Measurements from ENCODE around the gene KIF12. TPM values are rescaled to one million over a fixed set of nuclear protein-coding genes. Genes with fewer than 3 reads are reported as not detected.

KIF12 gene
- total RNA-seq, 1 donor = not detected

DNA sequence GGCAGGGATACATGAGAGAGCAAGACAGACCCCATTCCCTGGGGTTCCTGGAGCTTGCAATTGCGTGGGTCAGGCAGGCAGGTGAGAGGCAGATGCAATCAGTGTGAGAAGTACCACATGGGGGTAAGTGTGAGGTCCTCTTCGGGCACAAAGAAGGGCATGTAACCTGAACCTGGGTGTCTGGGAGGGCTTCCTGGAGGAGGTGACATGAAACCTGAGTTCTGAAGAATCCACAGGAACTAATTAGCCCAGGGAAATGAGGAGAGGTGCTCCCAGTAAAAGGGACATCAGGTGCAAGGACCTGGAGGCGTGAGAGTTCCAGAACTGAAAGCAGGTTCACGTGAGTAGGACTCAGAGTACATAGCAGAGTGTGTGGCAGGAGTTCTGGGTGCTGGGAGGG is 23.5 kb downstream of the KIF12 start:
- no peak overlapping the region for H3K4me3 ChIP-seq (ENCODE audit: low read depth, low read length)
- no peak for TF ChIP-seq CTCF (IDR thresholded peaks at IDR 0.05; ENCODE audit: insufficient read depth, low read depth, low read length)
- no peak for DNase-seq (ENCODE audit: low read depth)

- no peak overlapping the region for H3K4me3 ChIP-seq (ENCODE audit: low read depth, low read length)
These were observed 26.6 kb downstream of the KIF12 start for GRCh38 chr9:114072184-114073140.

GRCh38 chr9:114071197-114071795 is 27.8 kb downstream of the KIF12 start:
- no peak for DNase-seq (ENCODE audit: low read depth)
- no peak for TF ChIP-seq CTCF (IDR thresholded peaks at IDR 0.05; ENCODE audit: insufficient read depth, low read depth, low read length)

More at GRCh38 chr9:114072184-114073140, 26.6 kb downstream of the KIF12 start:
- no peak for TF ChIP-seq CTCF (IDR thresholded peaks at IDR 0.05; ENCODE audit: insufficient read depth, low read depth, low read length)
- no peak for DNase-seq (ENCODE audit: low read depth)

DNA sequence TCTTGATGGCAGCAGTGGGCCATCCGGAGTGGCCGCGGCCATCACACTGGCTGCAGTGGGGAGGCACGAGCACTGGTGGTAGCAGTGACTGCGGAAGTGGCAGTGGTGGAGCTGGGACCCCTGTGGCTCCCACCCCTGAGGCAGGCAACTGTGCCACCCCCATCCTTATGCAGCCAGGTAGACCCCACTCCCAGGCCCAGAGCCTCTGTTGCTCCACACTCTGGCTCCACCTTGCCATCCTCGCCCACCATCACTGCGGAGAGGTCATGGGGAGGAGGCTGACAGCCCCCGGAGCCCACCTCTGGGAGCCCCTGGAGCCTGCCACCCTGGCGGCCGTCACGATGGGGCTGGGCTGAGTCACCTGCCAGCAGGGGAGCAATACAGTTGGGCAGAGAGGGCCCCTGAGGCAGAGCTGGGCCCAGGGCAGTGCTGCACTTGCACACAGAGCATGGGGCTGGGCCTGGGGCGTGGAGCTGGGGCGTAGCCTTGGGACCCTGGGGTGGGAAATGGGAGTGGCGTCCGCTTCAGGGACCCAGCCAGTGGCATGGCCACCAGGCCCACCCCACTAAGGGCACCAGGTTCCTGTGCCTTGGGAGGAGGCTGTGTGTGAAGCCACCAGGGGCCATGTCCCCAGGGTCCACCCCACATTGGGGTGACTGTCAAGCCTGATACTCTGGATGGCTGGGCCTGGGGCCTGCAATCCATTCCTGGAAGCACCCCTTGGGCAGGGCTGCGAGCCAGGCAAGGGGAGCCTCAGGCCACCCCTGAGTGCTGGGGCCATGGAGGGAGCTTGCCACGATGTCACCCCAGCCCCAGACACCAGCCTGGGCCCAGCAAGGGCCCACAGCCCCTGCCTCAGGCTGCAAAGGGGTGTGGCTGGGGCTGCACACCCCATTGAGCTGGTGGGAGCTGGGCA is 28.6 kb downstream of the KIF12 start:
- H3K4me3 ChIP-seq (ENCODE audit: low read depth, low read length) = no peak overlapping the region
- no peak for DNase-seq (ENCODE audit: low read depth)
- TF ChIP-seq CTCF (IDR thresholded peaks at IDR 0.05; ENCODE audit: insufficient read depth, low read depth, low read length) = no peak

More at GRCh38 chr9:114071197-114071795, 27.8 kb downstream of the KIF12 start:
- H3K4me3 ChIP-seq (ENCODE audit: low read depth, low read length) = no peak overlapping the region

- TF ChIP-seq CTCF (IDR thresholded peaks at IDR 0.05; ENCODE audit: insufficient read depth, low read depth, low read length) = no peak
These were observed 29.5 kb downstream of the KIF12 start for GRCh38 chr9:114069476-114070187.

GRCh38 chr9:114065304-114065703 is 33.8 kb downstream of the KIF12 start:
- no peak for TF ChIP-seq CTCF (IDR thresholded peaks at IDR 0.05; ENCODE audit: insufficient read depth, low read depth, low read length)
- H3K4me3 ChIP-seq (ENCODE audit: low read depth, low read length) = no peak overlapping the region
- DNase-seq (ENCODE audit: low read depth) = no peak

More at GRCh38 chr9:114069476-114070187, 29.5 kb downstream of the KIF12 start:
- no peak overlapping the region for H3K4me3 ChIP-seq (ENCODE audit: low read depth, low read length)
- DNase-seq (ENCODE audit: low read depth) = no peak
